Lung (tissue), 12 donors: ENCODE data around the gene KIF1C. TPM values are rescaled to one million over a fixed set of nuclear protein-coding genes. Genes with fewer than 3 reads are reported as not detected.

Experiments used
- ATAC-seq: fragments of 200-7000 bp; cut with Tn5 transposase; one replicate; pipeline ENCODE4 v1.9.1; 2020; ENCODE audit warnings: moderate number of reproducible peaks; ENCODE audit not compliant: insufficient read depth, low FRiP score
- DNase-seq, 3 donors: peaks; one replicate each; pipeline ENCODE4 v3.0.0-alpha.2; 2013 to 2017
- H3K27ac ChIP-seq, 2 donors: one replicate each; pipeline ENCODE4 v1.5.1; 2013; ENCODE audit warnings: mild to moderate bottlenecking in 2 of 2, moderate library complexity in 2 of 2, control low read depth in 1 of 2, inconsistent platforms in 1 of 2, low read depth in 1 of 2, low read length in 1 of 2
- H3K27me3 ChIP-seq, 3 donors: one replicate each; pipeline ENCODE4 v1.5.1; 2013; ENCODE audit warnings: low read length in 2 of 3; ENCODE audit not compliant: control insufficient read depth in 3 of 3, insufficient read depth in 3 of 3
- H3K36me3 ChIP-seq, 4 donors: one replicate each; pipeline ENCODE4 v1.5.1; 2013; ENCODE audit warnings: low read length in 4 of 4, mild to moderate bottlenecking in 1 of 4, moderate library complexity in 1 of 4; ENCODE audit not compliant: control insufficient read depth in 4 of 4, insufficient read depth in 4 of 4
- H3K4me1 ChIP-seq, 5 donors: one replicate each; pipeline ENCODE4 v1.5.1; 2013; ENCODE audit warnings: low read length in 5 of 5, mild to moderate bottlenecking in 2 of 5, moderate library complexity in 1 of 5; ENCODE audit not compliant: control insufficient read depth in 5 of 5, insufficient read depth in 5 of 5
- H3K4me3 ChIP-seq: one replicate; pipeline ENCODE4 v1.5.1; 2013; ENCODE audit warnings: mild to moderate bottlenecking, control low read depth, moderate library complexity
- H3K9ac ChIP-seq, 2 donors: one replicate each; pipeline ENCODE4 v1.5.1; 2013; ENCODE audit warnings: low read length in 2 of 2, control low read depth in 1 of 2; ENCODE audit not compliant: insufficient read depth in 1 of 2
- H3K9me3 ChIP-seq, 4 donors: one replicate each; pipeline ENCODE4 v1.5.1; 2013; ENCODE audit warnings: low read length in 3 of 4, mild to moderate bottlenecking in 1 of 4, moderate library complexity in 1 of 4; ENCODE audit not compliant: control insufficient read depth in 4 of 4, insufficient read depth in 3 of 4
- WGBS, 2 donors: extraction: QIAGEN DNeasy Blood & Tissue Kit; methylation state at CpG; one replicate each; pipeline ENCODE4 v1.1.7; 2013; 5-methylcytosine and 5-hydroxymethylcytosine counted together
- polyA plus RNA-seq, 2 donors: library from polyadenylated mRNA; stranded (reverse); fragments of 200-250 nt; gene quantifications; one replicate each; pipeline ENCODE4 v1.2.1, GENCODE V29; 2013
- total RNA-seq, 2 donors: library from RNA; depleted of rRNA in 1 of 2; stranded (reverse); fragments of >200 nt in 1 of 2; gene quantifications; one replicate each; pipeline ENCODE4 v1.2.1, GENCODE V29; 2014 to 2021
- TF ChIP-seq, protein P1 (sequence below): IDR thresholded peaks from 2 replicates; pipeline ENCODE4 v1.5.1; 2012; ENCODE audit warnings: mild to moderate bottlenecking; ENCODE audit errors: control extremely low read depth, extremely low read depth
- donor health status: control.
- donor health status: control.
- donor health status: Bipolar disorder and iron deficiency.
- donor health status: healthy.
- donor health status: DM: yes; HTN: yes; CAD: no.

Gene KIF1C
- total and polyA plus RNA-seq, 4 donors = 48.0 to 190 (median 75.8) TPM

GRCh38 chr17:5014357-5014756 is 16.6 kb downstream of the KIF1C start:
- Histone ChIP-seq H3K9ac (no peak overlapping the region), H3K4me3 (no peak overlapping the region), H3K27ac (no peak overlapping the region), H3K36me3 (peaks cover 10 to 44% (median 12%) of the 10 kb centered on the region in 4 donors), H3K9me3 (no peaks in the 10 kb centered on the region), H3K27me3 (no peaks in the 10 kb centered on the region), H3K4me1 (no peaks in the 10 kb centered on the region)
- ATAC-seq = no peak
- 88 to 99% methylated on average over 4 of the region's 4 CpGs for WGBS, 2 donors
- TF ChIP-seq, protein P1, sequence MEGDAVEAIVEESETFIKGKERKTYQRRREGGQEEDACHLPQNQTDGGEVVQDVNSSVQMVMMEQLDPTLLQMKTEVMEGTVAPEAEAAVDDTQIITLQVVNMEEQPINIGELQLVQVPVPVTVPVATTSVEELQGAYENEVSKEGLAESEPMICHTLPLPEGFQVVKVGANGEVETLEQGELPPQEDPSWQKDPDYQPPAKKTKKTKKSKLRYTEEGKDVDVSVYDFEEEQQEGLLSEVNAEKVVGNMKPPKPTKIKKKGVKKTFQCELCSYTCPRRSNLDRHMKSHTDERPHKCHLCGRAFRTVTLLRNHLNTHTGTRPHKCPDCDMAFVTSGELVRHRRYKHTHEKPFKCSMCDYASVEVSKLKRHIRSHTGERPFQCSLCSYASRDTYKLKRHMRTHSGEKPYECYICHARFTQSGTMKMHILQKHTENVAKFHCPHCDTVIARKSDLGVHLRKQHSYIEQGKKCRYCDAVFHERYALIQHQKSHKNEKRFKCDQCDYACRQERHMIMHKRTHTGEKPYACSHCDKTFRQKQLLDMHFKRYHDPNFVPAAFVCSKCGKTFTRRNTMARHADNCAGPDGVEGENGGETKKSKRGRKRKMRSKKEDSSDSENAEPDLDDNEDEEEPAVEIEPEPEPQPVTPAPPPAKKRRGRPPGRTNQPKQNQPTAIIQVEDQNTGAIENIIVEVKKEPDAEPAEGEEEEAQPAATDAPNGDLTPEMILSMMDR = no peak
- no peak for DNase-seq

- Histone ChIP-seq H3K4me1 (no peaks in the 10 kb centered on the region), H3K9ac (no peak overlapping the region), H3K9me3 (no peaks in the 10 kb centered on the region), H3K4me3 (no peak overlapping the region), H3K27ac (no peak overlapping the region), H3K27me3 (no peaks in the 10 kb centered on the region), H3K36me3 (peaks cover 10 to 54% (median 23%) of the 10 kb centered on the region in 4 donors)
- ATAC-seq (no peak), DNase-seq (no peak)
- TF ChIP-seq, protein P1 = no peak
- WGBS, 2 donors = 20 to 33% methylated on average over 1 of the region's 1 CpG
Observed at GRCh38 chr17:5019475-5019956, 21.8 kb downstream of the KIF1C start.

- Histone ChIP-seq H3K4me3 (no peak overlapping the region), H3K27me3 (no peaks in the 10 kb centered on the region), H3K36me3 (peaks cover 6 to 52% (median 21%) of the 10 kb centered on the region in 4 donors), H3K9me3 (no peaks in the 10 kb centered on the region), H3K27ac (no peak overlapping the region), H3K9ac (no peak overlapping the region), H3K4me1 (no peaks in the 10 kb centered on the region)
- TF ChIP-seq, protein P1 = no peak
- ATAC-seq (no peak), DNase-seq (no peak)
- WGBS, 2 donors = 90 to 92% methylated on average over 19 to 20 of the region's 20 CpGs
Observed at GRCh38 chr17:5020502-5021023, 22.8 kb downstream of the KIF1C start.
